Measurements from ENCODE around the gene CNR1. TPM values are rescaled to one million over a fixed set of nuclear protein-coding genes. Genes with fewer than 3 reads are reported as not detected.

The CNR1 gene
- polyA plus RNA-seq (2012; rRNA removed), result not detected in 2 replicates
- polyA plus RNA-seq (2012; cell fraction: cytosol; rRNA removed), result not detected in 2 replicates
- not detected in 2 replicates for polyA plus RNA-seq (2012; cell fraction: nucleus; rRNA removed)

- POLR2A ChIA-PET, result interaction anchor here (0.6 kb wide), 1 partner anchor 441 kb away, joined by 3 read pairs; no protein-coding TSS in a partner anchor
- TF ChIP-seq USF2 (IDR thresholded peaks at IDR 0.05; ENCODE audit: borderline replicate concordance, low read depth, low read length) (no peak), RAD21 (IDR thresholded peaks at IDR 0.05; ENCODE audit: low read length) (peak; percentile 17; the same call in 1 of the 2 replicates), RXRA (IDR thresholded peaks at IDR 0.05; ENCODE audit: borderline replicate concordance, low read depth) (no peak), CHD2 (IDR thresholded peaks at IDR 0.05; ENCODE audit: low read length, partially characterized antibody) (no peak)
- CTCF ChIA-PET, result interaction anchor here (1.5 kb wide), 1 partner anchor 705 kb away, joined by 3 read pairs; no protein-coding TSS in a partner anchor
- H3K79me2 ChIP-seq (ENCODE audit: insufficient read depth), result no peaks in the 10 kb centered on the region
- H3F3A ChIP-seq (replicated peaks; ENCODE audit: insufficient read depth), result no peaks in the 10 kb centered on the region
- H3K27ac ChIP-seq (ENCODE audit: low read depth in 2 of 2, low read length in 1 of 2), result no peak within 1 kb of the TSS
- H3K4me2 ChIP-seq, result peak within 1 kb of the TSS; percentile 79
- H3K36me3 ChIP-seq (replicated peaks in 1 of 2; ENCODE audit: control insufficient read depth in 1 of 2, insufficient read depth in 2 of 2, low read length in 1 of 2), result no peaks in the 10 kb centered on the region
- H3K4me3 ChIP-seq (ENCODE audit: low read depth in 2 of 2, low read length in 1 of 2), result peak within 1 kb of the TSS; percentile 40 to 51
- H3K9me2 ChIP-seq, result no peaks in the 10 kb centered on the region
- no peak within 1 kb of the TSS for H3K9ac ChIP-seq
- peaks cover 35% of the 10 kb centered on the region for H3K27me3 ChIP-seq (ENCODE audit: insufficient read depth)
- H4K20me1 ChIP-seq (ENCODE audit: insufficient read depth), result no peaks in the 10 kb centered on the region
- peak within 1 kb of the TSS; percentile 87 for H2AFZ ChIP-seq (ENCODE audit: low read depth)
- WGBS (ENCODE audit: low lambda C conversion rate), result 6% methylated on average over 34 of the region's 78 CpGs
- no peaks in the 10 kb centered on the region for H3K9me3 ChIP-seq
- peaks cover 0 to 4% of the 10 kb centered on the region in 2 experiments; a peak in 1 of 4 replicates for H3K4me1 ChIP-seq (ENCODE audit: control insufficient read depth in 1 of 2, insufficient read depth in 2 of 2, low read depth in 1 of 2, low read length in 1 of 2)
- peak; percentile 83 for DNase-seq
These were observed at the start of gene CNR1 for GRCh38 chr6:88165844-88166492. Gene CNR1 (minus strand): TSS chr6:88166347. CDS start chr6:88145274, 21,073 bp downstream.

- ChIA-PET CTCF (no interaction called here), POLR2A (no interaction called here)
- Histone ChIP-seq H3K79me2 (ENCODE audit: insufficient read depth) (no peaks in the 10 kb centered on the region), H3K27me3 (ENCODE audit: insufficient read depth) (no peaks in the 10 kb centered on the region), H3K4me3 (ENCODE audit: low read depth in 2 of 2, low read length in 1 of 2) (no peak overlapping the region), H3K9ac (no peak overlapping the region), H3K4me1 (ENCODE audit: control insufficient read depth in 1 of 2, insufficient read depth in 2 of 2, low read depth in 1 of 2, low read length in 1 of 2) (no peaks in the 10 kb centered on the region), H3K36me3 (replicated peaks in 1 of 2; ENCODE audit: control insufficient read depth in 1 of 2, insufficient read depth in 2 of 2, low read length in 1 of 2) (no peaks in the 10 kb centered on the region), H3F3A (replicated peaks; ENCODE audit: insufficient read depth) (no peaks in the 10 kb centered on the region), H3K4me2 (no peak overlapping the region), H3K9me3 (no peaks in the 10 kb centered on the region), H2AFZ (ENCODE audit: low read depth) (no peak overlapping the region), H4K20me1 (ENCODE audit: insufficient read depth) (no peaks in the 10 kb centered on the region), H3K27ac (ENCODE audit: low read depth in 2 of 2, low read length in 1 of 2) (no peak overlapping the region), H3K9me2 (no peaks in the 10 kb centered on the region)
- DNase-seq, result no peak
- TF ChIP-seq CHD2 (IDR thresholded peaks at IDR 0.05; ENCODE audit: low read length, partially characterized antibody), result no peak
- TF ChIP-seq GABPA (IDR thresholded peaks at IDR 0.05; ENCODE audit: low read depth), result no peak
- no peak for TF ChIP-seq IRF3 (IDR thresholded peaks at IDR 0.05; ENCODE audit: low read depth, low read length)
- TF ChIP-seq RCOR1 (IDR thresholded peaks at IDR 0.05; ENCODE audit: low read length), result no peak
- no peak for TF ChIP-seq USF2 (IDR thresholded peaks at IDR 0.05; ENCODE audit: borderline replicate concordance, low read depth, low read length)
- no peak for TF ChIP-seq NFIC (IDR thresholded peaks at IDR 0.05; ENCODE audit: borderline replicate concordance)
- TF ChIP-seq RXRA (IDR thresholded peaks at IDR 0.05; ENCODE audit: borderline replicate concordance, low read depth), result no peak
- no peak for TF ChIP-seq TEAD4 (IDR thresholded peaks at IDR 0.05; ENCODE audit: borderline replicate concordance, insufficient read depth)
- 22% methylated on average over 4 of the region's 4 CpGs for WGBS (ENCODE audit: low lambda C conversion rate)
These were observed 45.3 kb upstream of the CNR1 start for GRCh38 chr6:88211446-88211845.

All from SK-N-SH (cell line).